Central memory CD8-positive, alpha-beta T cell (primary cell): ENCODE measurements around the gene DPYSL3.
"Not testable (repeated sequence)": the region's sequence is repeated elsewhere in the genome, so short reads cannot be mapped to it uniquely, and the experiment has no call there.

ENCODE experiments used
- ATAC-seq: fragments of 150-1000 bp; cut with Tn5 transposase; replicated peaks from 2 replicates; pipeline ENCODE4 v1.10.0; 2022; ENCODE audit warnings: mild to moderate bottlenecking, moderate FRiP score, moderate number of reproducible peaks; ENCODE audit not compliant: poor library complexity, severe bottlenecking; ENCODE audit errors: extremely low read depth
- DNase-seq, 2 donors: peaks; one replicate each; pipeline ENCODE4 v3.0.0; 2021; ENCODE audit warnings: low spot score in 2 of 2
- H3K27ac Mint-ChIP-seq: one replicate; pipeline ENCODE4 v1.8.0; 2022; ENCODE audit warnings: low read depth, mild to moderate bottlenecking, moderate library complexity, mixed read lengths
- H3K27me3 Mint-ChIP-seq: one replicate; pipeline ENCODE4 v1.8.0; 2022; ENCODE audit warnings: mixed read lengths
- H3K36me3 Mint-ChIP-seq: one replicate; pipeline ENCODE4 v1.8.0; 2022; ENCODE audit warnings: mild to moderate bottlenecking, moderate library complexity, mixed read lengths; ENCODE audit not compliant: insufficient read depth
- H3K4me1 Mint-ChIP-seq: one replicate; pipeline ENCODE4 v1.8.0; 2022; ENCODE audit warnings: mixed read lengths
- H3K4me3 Mint-ChIP-seq: one replicate; pipeline ENCODE4 v1.8.0; 2022; ENCODE audit warnings: mild to moderate bottlenecking, moderate library complexity, mixed read lengths
- H3K9me3 Mint-ChIP-seq: one replicate; pipeline ENCODE4 v1.8.0; 2022; ENCODE audit warnings: mixed read lengths

Gene DPYSL3

GRCh38 chr5:147509710-147510651 lies at the start of gene DPYSL3:
TSS of gene DPYSL3 (minus strand) at chr5:147510068. CDS start at chr5:147509858, 210 bp downstream.
- no peak within 1 kb of the TSS for H3K27ac Mint-ChIP-seq
- DNase-seq: no peak
- H3K4me3 Mint-ChIP-seq: no peak within 1 kb of the TSS

DNA sequence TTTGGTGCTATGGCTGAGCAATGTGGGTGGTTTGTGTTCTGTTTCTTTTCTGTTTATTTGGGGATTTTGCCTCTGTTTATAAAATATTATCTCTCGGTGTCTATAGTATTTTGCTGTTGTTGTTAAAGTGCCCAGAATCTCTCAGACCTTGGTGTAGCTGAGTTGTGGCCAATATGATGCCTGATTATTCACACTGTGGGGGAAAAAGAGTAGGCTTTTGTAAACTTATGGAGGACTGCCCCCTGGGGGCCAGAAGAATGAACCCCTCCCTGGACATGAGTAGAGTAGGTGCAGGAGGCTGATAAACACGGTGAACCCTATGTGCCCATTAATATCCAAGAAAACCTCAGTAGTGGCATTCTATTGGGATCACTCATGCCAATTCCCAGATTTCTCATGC lies 49.0 kb upstream of the DPYSL3 start:
- Mint-ChIP-seq H3K27ac (no peak overlapping the region), H3K27me3 (peaks cover 32% of the 10 kb centered on the region), H3K4me1 (no peaks in the 10 kb centered on the region), H3K36me3 (no peaks in the 10 kb centered on the region), H3K9me3 (no peaks in the 10 kb centered on the region), H3K4me3 (no peak overlapping the region)
- DNase-seq (no peak), ATAC-seq (no peak)

More at GRCh38 chr5:147509710-147510651, at the start of gene DPYSL3:
- Mint-ChIP-seq H3K27me3 (peaks cover 44% of the 10 kb centered on the region), H3K36me3 (peaks cover 2% of the 10 kb centered on the region), H3K9me3 (no peaks in the 10 kb centered on the region), H3K4me1 (peaks cover 6% of the 10 kb centered on the region)
- ATAC-seq: no peak

- Mint-ChIP-seq H3K9me3 (no peaks in the 10 kb centered on the region), H3K36me3 (no peaks in the 10 kb centered on the region), H3K4me3 (no peak overlapping the region), H3K27ac (no peak overlapping the region), H3K4me1 (no peaks in the 10 kb centered on the region), H3K27me3 (peaks cover 35% of the 10 kb centered on the region)
- DNase-seq: no peak
- no peak for ATAC-seq
These were observed 48.2 kb upstream of the DPYSL3 start for GRCh38 chr5:147557876-147558745.

GRCh38 chr5:147555176-147555575 lies 45.3 kb upstream of the DPYSL3 start:
- H3K36me3 Mint-ChIP-seq: no peaks in the 10 kb centered on the region
- peaks cover 31% of the 10 kb centered on the region for H3K27me3 Mint-ChIP-seq
- H3K4me3 Mint-ChIP-seq: no peak overlapping the region
- no peak for DNase-seq
- H3K27ac Mint-ChIP-seq: no peak overlapping the region
- H3K9me3 Mint-ChIP-seq: no peaks in the 10 kb centered on the region
- ATAC-seq: no peak
- no peaks in the 10 kb centered on the region for H3K4me1 Mint-ChIP-seq

- Mint-ChIP-seq H3K27me3 (peaks cover 30% of the 10 kb centered on the region), H3K36me3 (no peaks in the 10 kb centered on the region), H3K4me1 (no peaks in the 10 kb centered on the region), H3K9me3 (no peaks in the 10 kb centered on the region), H3K27ac (no peak overlapping the region), H3K4me3 (no peak overlapping the region)
- DNase-seq: no peak
- ATAC-seq: no peak
These were observed 44.5 kb upstream of the DPYSL3 start for GRCh38 chr5:147554261-147554817.

DNA sequence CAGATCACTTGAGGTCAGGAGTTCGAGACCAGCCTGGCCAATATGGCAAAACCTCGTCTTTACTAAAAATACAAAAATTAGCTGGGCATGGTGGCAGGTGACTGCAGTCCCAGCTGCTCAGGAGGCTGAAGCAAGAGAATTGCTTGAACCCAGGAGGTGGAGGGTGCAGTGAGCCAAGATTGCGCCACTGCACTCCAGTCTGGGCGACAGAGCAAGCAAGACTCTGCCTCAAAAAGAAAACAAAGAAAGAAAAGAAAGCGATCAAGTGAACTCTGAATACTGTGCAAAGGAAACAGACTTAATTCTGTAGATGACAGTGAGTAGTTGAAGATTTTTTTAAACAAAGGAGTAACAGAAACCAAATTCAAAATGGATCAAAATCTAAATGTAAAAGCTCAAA lies 43.9 kb upstream of the DPYSL3 start:
- H3K36me3 Mint-ChIP-seq, H3K4me1 Mint-ChIP-seq, H3K27ac Mint-ChIP-seq, H3K4me3 Mint-ChIP-seq, H3K9me3 Mint-ChIP-seq, ATAC-seq, DNase-seq: not testable (repeated sequence)
- H3K27me3 Mint-ChIP-seq: peaks cover 30% of the 10 kb centered on the region

GRCh38 chr5:147552897-147553296 lies 43.0 kb upstream of the DPYSL3 start:
- H3K27me3 Mint-ChIP-seq: peaks cover 30% of the 10 kb centered on the region
- no peaks in the 10 kb centered on the region for H3K36me3 Mint-ChIP-seq
- ATAC-seq (no peak), DNase-seq (no peak)
- H3K27ac Mint-ChIP-seq: no peak overlapping the region
- H3K4me3 Mint-ChIP-seq: no peak overlapping the region
- no peaks in the 10 kb centered on the region for H3K4me1 Mint-ChIP-seq
- no peaks in the 10 kb centered on the region for H3K9me3 Mint-ChIP-seq

DNA sequence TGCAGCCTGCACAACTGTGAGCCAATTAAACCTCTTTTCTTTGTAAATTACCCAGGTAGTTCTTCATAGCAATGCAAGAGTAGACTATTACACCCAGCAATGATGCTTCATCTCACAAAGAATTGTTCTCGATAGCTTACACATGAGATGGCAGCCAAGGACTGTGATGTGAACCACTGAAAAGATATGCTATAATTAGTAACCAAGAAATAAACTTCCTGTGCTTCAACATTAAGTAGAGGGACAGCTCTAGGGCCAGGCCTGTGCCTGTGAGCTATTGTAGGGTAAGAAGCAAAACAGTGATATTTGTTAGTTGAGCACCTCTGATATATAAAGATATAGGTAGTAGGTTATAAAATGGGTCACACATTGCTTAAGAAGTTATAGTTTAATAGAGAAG lies 41.8 kb upstream of the DPYSL3 start:
- H3K27ac Mint-ChIP-seq: no peak overlapping the region
- peaks cover under 1% of the 10 kb centered on the region for H3K36me3 Mint-ChIP-seq
- ATAC-seq (no peak), DNase-seq (no peak)
- no peaks in the 10 kb centered on the region for H3K4me1 Mint-ChIP-seq
- no peak overlapping the region for H3K4me3 Mint-ChIP-seq
- H3K27me3 Mint-ChIP-seq: peaks cover 30% of the 10 kb centered on the region
- H3K9me3 Mint-ChIP-seq: no peaks in the 10 kb centered on the region

- Mint-ChIP-seq H3K4me1 (no peaks in the 10 kb centered on the region), H3K27ac (no peak overlapping the region), H3K4me3 (no peak overlapping the region), H3K9me3 (no peaks in the 10 kb centered on the region), H3K36me3 (peaks cover 1% of the 10 kb centered on the region), H3K27me3 (peaks cover 23% of the 10 kb centered on the region)
- ATAC-seq (no peak), DNase-seq (no peak)
These were observed 37.9 kb upstream of the DPYSL3 start for GRCh38 chr5:147547730-147548129.

GRCh38 chr5:147544556-147544955 lies 34.7 kb upstream of the DPYSL3 start:
- ATAC-seq (no peak), DNase-seq (no peak)
- Mint-ChIP-seq H3K9me3 (no peaks in the 10 kb centered on the region), H3K27me3 (peaks cover 26% of the 10 kb centered on the region), H3K4me1 (no peaks in the 10 kb centered on the region), H3K27ac (no peak overlapping the region), H3K36me3 (peaks cover 1% of the 10 kb centered on the region), H3K4me3 (no peak overlapping the region)

DNA sequence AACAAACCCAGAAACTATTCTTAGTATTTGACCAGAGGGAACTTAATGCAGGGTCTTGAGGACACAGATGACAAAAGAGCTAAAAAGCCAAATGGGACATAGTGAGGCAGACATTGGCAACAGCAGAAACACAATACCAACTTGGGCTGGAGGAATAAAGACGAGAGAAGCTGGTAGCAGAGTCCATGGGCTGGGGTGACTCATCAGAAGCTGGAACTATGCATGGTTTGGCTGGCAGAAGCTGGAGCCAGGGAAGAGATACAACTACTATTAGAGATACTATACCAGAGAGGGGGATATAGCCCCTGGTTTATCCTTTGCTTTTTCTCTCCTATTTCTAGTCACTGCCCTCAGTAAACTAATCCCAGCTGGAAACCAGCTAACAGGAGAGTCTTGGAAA lies 29.2 kb upstream of the DPYSL3 start:
- no peaks in the 10 kb centered on the region for H3K9me3 Mint-ChIP-seq
- ATAC-seq (no peak), DNase-seq (no peak)
- H3K27ac Mint-ChIP-seq: no peak overlapping the region
- H3K36me3 Mint-ChIP-seq: no peaks in the 10 kb centered on the region
- H3K4me3 Mint-ChIP-seq: no peak overlapping the region
- H3K27me3 Mint-ChIP-seq: peaks cover 40% of the 10 kb centered on the region
- H3K4me1 Mint-ChIP-seq: no peaks in the 10 kb centered on the region

DNA sequence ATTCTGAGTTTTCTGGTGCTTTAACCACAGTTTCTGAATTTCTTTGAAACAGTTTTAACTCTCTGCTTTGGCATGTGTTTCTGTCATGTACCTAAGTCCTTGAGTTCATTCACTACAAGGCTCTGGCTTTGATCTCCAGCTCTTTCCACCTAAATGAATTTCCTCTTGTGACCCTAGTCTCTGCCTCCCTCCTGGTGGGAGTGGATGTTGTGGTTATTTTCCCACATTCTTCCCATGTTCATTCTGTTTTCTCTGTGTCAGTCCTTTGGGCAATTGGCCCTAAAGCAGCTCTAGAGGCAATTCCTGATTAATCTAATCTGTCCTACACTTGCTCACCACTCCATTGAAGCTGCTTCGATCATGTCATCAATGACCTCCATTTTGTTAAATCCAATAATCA lies 28.4 kb upstream of the DPYSL3 start:
- DNase-seq: no peak
- ATAC-seq: no peak
- Mint-ChIP-seq H3K4me3 (no peak overlapping the region), H3K9me3 (no peaks in the 10 kb centered on the region), H3K4me1 (no peaks in the 10 kb centered on the region), H3K27me3 (peaks cover 40% of the 10 kb centered on the region), H3K27ac (no peak overlapping the region), H3K36me3 (no peaks in the 10 kb centered on the region)
